ENCODE data around the gene THY1. TPM values are rescaled to one million over a fixed set of nuclear protein-coding genes. Genes with fewer than 3 reads are reported as not detected.
"Not testable (repeated sequence)": the region's sequence is repeated elsewhere in the genome, so short reads cannot be mapped to it uniquely, and the experiment has no call there.

Gene THY1
- total RNA-seq, 4 donors from 2014 or later, result 2.1 to 28.1 (median 9.4) TPM

- Histone ChIP-seq H3K27me3 (no peaks in the 10 kb centered on the region), H3K4me1 (peaks cover 0 to 13% (median 4%) of the 10 kb centered on the region in 4 donors), H3K4me3 (no peak overlapping the region), H3K9me3 (no peaks in the 10 kb centered on the region), H3K27ac (no peak overlapping the region), H3K36me3 (no peaks in the 10 kb centered on the region)
- DNase-seq, result no peak
- TF ChIP-seq POLR2A (IDR thresholded peaks at IDR 0.05) (no peak), CTCF (IDR thresholded peaks at IDR 0.05) (no peak)
Observed at GRCh38 chr11:119384332-119384731, 38.6 kb downstream of the THY1 start.

GRCh38 chr11:119382513-119382912 lies 40.5 kb downstream of the THY1 start:
- not testable (repeated sequence) for DNase-seq, H3K4me3 ChIP-seq, H3K27ac ChIP-seq

GRCh38 chr11:119382101-119382500 lies 40.9 kb downstream of the THY1 start:
- no peaks in the 10 kb centered on the region for H3K9me3 ChIP-seq

More at GRCh38 chr11:119382513-119382912, 40.5 kb downstream of the THY1 start:
- not testable (repeated sequence) for H3K27me3 ChIP-seq, H3K36me3 ChIP-seq, H3K9me3 ChIP-seq
- H3K4me1 ChIP-seq, result peaks cover 0 to 13% (median 4%) of the 10 kb centered on the region in 4 donors

GRCh38 chr11:119381181-119381988 lies 41.6 kb downstream of the THY1 start, which contains the start of gene USP2:
Gene USP2, minus strand, starts transcription at chr11:119381690. Its CDS starts 8,210 bp downstream, at chr11:119373480.
- DNase-seq, result peak; percentile 93 to 98 (median 98)
- Histone ChIP-seq H3K36me3 (no peaks in the 10 kb centered on the region), H3K9me3 (no peaks in the 10 kb centered on the region), H3K27me3 (no peaks in the 10 kb centered on the region), H3K27ac (peak within 1 kb of the TSS in 3 of 4 donors; percentile 12 to 47 (median 14)), H3K4me3 (peak within 1 kb of the TSS; percentile 38 to 64 (median 52)), H3K4me1 (peaks cover 0 to 13% (median 4%) of the 10 kb centered on the region in 4 donors)
- no peak for TF ChIP-seq POLR2A (IDR thresholded peaks at IDR 0.05)
- peak; percentile 87 to 96 (median 91) for TF ChIP-seq CTCF (IDR thresholded peaks at IDR 0.05)

More at GRCh38 chr11:119382101-119382500, 40.9 kb downstream of the THY1 start:
- no peak overlapping the region for H3K27ac ChIP-seq
- peak overlapping the region; percentile 38 to 64 (median 52) for H3K4me3 ChIP-seq
- DNase-seq, result no peak
- H3K27me3 ChIP-seq, result no peaks in the 10 kb centered on the region
- peaks cover 0 to 13% (median 4%) of the 10 kb centered on the region in 4 donors for H3K4me1 ChIP-seq
- TF ChIP-seq POLR2A (IDR thresholded peaks at IDR 0.05) (no peak), CTCF (IDR thresholded peaks at IDR 0.05) (no peak)
- no peaks in the 10 kb centered on the region for H3K36me3 ChIP-seq

- H3K4me1 ChIP-seq, result peaks cover 0 to 13% (median 4%) of the 10 kb centered on the region in 4 donors
- peak overlapping the region; percentile 38 to 64 (median 52) for H3K4me3 ChIP-seq
- H3K9me3 ChIP-seq, result no peaks in the 10 kb centered on the region
- H3K36me3 ChIP-seq, result no peaks in the 10 kb centered on the region
- no peak for DNase-seq
- H3K27me3 ChIP-seq, result no peaks in the 10 kb centered on the region
- no peak for TF ChIP-seq POLR2A (IDR thresholded peaks at IDR 0.05)
- TF ChIP-seq CTCF (IDR thresholded peaks at IDR 0.05), result no peak
- peak overlapping the region in 1 of 4 donors; percentile 12 for H3K27ac ChIP-seq
Observed at GRCh38 chr11:119380827-119381180, 42.2 kb downstream of the THY1 start.

- no peak overlapping the region for H3K27ac ChIP-seq
- no peak for DNase-seq
- no peak overlapping the region for H3K4me3 ChIP-seq
- H3K27me3 ChIP-seq, result no peaks in the 10 kb centered on the region
- no peak for TF ChIP-seq POLR2A (IDR thresholded peaks at IDR 0.05)
- TF ChIP-seq CTCF (IDR thresholded peaks at IDR 0.05), result no peak
- H3K9me3 ChIP-seq, result no peaks in the 10 kb centered on the region
- no peaks in the 10 kb centered on the region for H3K36me3 ChIP-seq
- H3K4me1 ChIP-seq, result peaks cover 0 to 13% (median 4%) of the 10 kb centered on the region in 4 donors
Observed at GRCh38 chr11:119380160-119380826, 42.7 kb downstream of the THY1 start.

Measured in Peyer's patch (tissue), 4 donors.